ENCODE data around the gene OR7D4. TPM values are rescaled to one million over a fixed set of nuclear protein-coding genes. Genes with fewer than 3 reads are reported as not detected.
A peak's percentile ranks its signal among the peaks of the same experiment; 100 is the strongest.
"Not testable (repeated sequence)": the region's sequence is repeated elsewhere in the genome, so short reads cannot be mapped to it uniquely, and the experiment has no call there.

The OR7D4 gene
- not detected for total RNA-seq

GRCh38 chr19:9219489-9219888, at the start of gene OR7D4:
Gene OR7D4, minus strand, starts transcription at chr19:9219589. Its CDS starts 4,752 bp downstream, at chr19:9214837.
- no peaks in the 10 kb centered on the region for H3K4me1 Mint-ChIP-seq
- H3K9me3 Mint-ChIP-seq = peaks cover 5% of the 10 kb centered on the region
- peaks cover 26% of the 10 kb centered on the region for H3K27me3 Mint-ChIP-seq
- H3K36me3 Mint-ChIP-seq = no peaks in the 10 kb centered on the region
- no peak within 1 kb of the TSS for H3K4me3 Mint-ChIP-seq
- no peak within 1 kb of the TSS for H3K27ac Mint-ChIP-seq
- DNase-seq = no peak

DNA sequence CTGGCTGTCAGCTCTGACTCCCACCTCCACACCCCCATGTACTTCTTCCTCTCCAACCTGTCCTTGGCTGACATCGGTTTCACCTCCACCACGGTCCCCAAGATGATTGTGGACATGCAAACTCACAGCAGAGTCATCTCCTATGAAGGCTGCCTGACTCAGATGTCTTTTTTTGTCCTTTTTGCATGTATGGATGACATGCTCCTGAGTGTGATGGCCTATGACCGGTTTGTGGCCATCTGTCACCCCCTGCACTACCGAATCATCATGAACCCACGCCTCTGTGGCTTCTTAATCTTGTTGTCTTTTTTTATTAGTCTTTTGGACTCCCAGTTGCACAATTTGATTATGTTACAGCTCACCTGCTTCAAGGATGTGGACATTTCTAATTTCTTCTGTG, 31.8 kb upstream of the OR7D4 start:
- H3K4me1 Mint-ChIP-seq = no peaks in the 10 kb centered on the region
- H3K9me3 Mint-ChIP-seq = no peaks in the 10 kb centered on the region
- no peak for DNase-seq
- H3K4me3 Mint-ChIP-seq = no peak overlapping the region
- H3K36me3 Mint-ChIP-seq = no peaks in the 10 kb centered on the region
- peaks cover 8% of the 10 kb centered on the region for H3K27me3 Mint-ChIP-seq
- no peak overlapping the region for H3K27ac Mint-ChIP-seq

- Mint-ChIP-seq H3K36me3 (no peaks in the 10 kb centered on the region), H3K4me3 (no peak within 1 kb of the TSS), H3K27ac (no peak within 1 kb of the TSS), H3K4me1 (no peaks in the 10 kb centered on the region), H3K9me3 (no peaks in the 10 kb centered on the region), H3K27me3 (peaks cover 8% of the 10 kb centered on the region)
- no peak for DNase-seq
Measured at GRCh38 chr19:9250630-9251029, 31.2 kb upstream of the OR7D4 start, which contains the start of gene OR7E24. Gene OR7E24, plus strand, starts transcription at chr19:9250930. Its CDS starts 114 bp downstream, at chr19:9251044.

- no peaks in the 10 kb centered on the region for H3K4me1 Mint-ChIP-seq
- H3K9me3 Mint-ChIP-seq = no peaks in the 10 kb centered on the region
- no peak overlapping the region for H3K27ac Mint-ChIP-seq
- no peaks in the 10 kb centered on the region for H3K36me3 Mint-ChIP-seq
- peaks cover 17% of the 10 kb centered on the region for H3K27me3 Mint-ChIP-seq
- DNase-seq = peak; percentile 65
- peak overlapping the region; percentile 51 for H3K4me3 Mint-ChIP-seq
Measured at GRCh38 chr19:9205501-9206113, 13.8 kb downstream of the OR7D4 start.

DNA sequence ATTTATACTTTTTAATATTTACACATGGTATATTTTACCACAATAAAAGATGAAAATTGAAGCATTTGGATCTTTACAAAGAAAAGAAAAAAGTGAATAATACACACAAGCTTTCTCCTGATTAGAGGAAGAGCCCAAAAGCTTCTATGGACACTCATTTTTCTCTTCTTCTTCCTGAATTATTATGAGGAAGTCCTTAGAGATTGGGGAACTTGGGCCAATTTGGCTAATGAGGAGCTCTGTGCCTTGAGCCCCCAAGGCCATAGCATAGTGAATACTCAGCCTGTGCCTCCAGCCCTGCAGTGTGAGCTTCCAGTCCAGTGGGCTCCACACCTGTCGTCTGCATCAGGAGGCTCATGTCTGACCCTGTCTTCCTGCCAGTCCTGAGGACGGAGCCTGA, 21.3 kb downstream of the OR7D4 start:
- not testable (repeated sequence) for H3K4me1 Mint-ChIP-seq, H3K9me3 Mint-ChIP-seq, H3K27ac Mint-ChIP-seq, DNase-seq, H3K36me3 Mint-ChIP-seq, H3K4me3 Mint-ChIP-seq
- peaks cover 38% of the 10 kb centered on the region for H3K27me3 Mint-ChIP-seq

- peaks cover 38% of the 10 kb centered on the region for H3K27me3 Mint-ChIP-seq
- H3K4me1 Mint-ChIP-seq = no peaks in the 10 kb centered on the region
- H3K36me3 Mint-ChIP-seq = no peaks in the 10 kb centered on the region
- no peak overlapping the region for H3K4me3 Mint-ChIP-seq
- H3K9me3 Mint-ChIP-seq = peaks cover 6% of the 10 kb centered on the region
- DNase-seq = no peak
- H3K27ac Mint-ChIP-seq = no peak overlapping the region
Measured at GRCh38 chr19:9189535-9189934, 29.9 kb downstream of the OR7D4 start.

DNA sequence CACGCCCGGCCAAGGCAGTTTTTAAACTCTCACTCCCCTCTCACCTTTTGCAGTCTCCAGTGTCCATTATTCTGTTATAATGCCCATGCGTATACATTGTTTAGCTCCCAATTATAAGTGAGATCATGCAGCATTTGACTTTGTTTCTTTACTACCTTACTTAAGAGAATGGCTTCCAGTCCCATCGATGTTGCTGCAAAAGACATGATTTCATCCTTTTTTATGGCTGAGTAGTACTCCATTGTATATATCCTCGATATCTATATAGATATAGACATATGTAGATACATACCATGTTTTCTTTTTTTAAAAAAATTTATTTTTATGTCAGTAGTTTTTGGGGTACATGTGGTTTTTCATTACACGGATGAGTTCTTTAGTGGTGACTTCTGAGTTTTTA, 32.2 kb downstream of the OR7D4 start:
- DNase-seq = no peak
- Mint-ChIP-seq H3K9me3 (peaks cover 6% of the 10 kb centered on the region), H3K36me3 (no peaks in the 10 kb centered on the region), H3K4me3 (no peak overlapping the region), H3K4me1 (no peaks in the 10 kb centered on the region), H3K27ac (no peak overlapping the region), H3K27me3 (peaks cover 23% of the 10 kb centered on the region)

DNA sequence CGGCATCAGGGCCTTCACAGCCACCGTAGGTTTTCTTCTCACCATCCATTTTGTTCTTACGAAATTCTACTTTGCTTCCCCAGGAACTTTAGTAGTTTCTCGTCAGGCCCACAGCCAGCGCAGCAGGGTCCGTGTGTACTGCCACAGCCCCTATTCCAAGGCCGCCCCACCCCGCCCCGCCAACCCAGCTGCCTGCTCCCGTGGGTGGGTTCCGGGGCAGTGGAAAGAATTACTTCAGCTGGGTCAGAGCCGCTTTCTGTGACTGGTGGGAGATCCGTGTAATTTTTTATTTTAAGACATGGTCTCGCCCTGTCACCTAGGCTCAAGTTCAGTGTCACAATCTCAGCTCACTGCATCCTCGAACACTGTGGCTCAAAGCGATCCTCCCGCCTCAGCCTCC, 36.4 kb downstream of the OR7D4 start:
- H3K9me3 Mint-ChIP-seq = no peaks in the 10 kb centered on the region
- H3K27me3 Mint-ChIP-seq = peaks cover 5% of the 10 kb centered on the region
- H3K4me1 Mint-ChIP-seq = no peaks in the 10 kb centered on the region
- H3K4me3 Mint-ChIP-seq = no peak overlapping the region
- no peak overlapping the region for H3K27ac Mint-ChIP-seq
- DNase-seq = no peak
- no peaks in the 10 kb centered on the region for H3K36me3 Mint-ChIP-seq

GRCh38 chr19:9178901-9179300, 40.5 kb downstream of the OR7D4 start, which contains the start of gene OR7D2:
Gene OR7D2, plus strand, starts transcription at chr19:9178979. Its CDS starts 6,803 bp downstream, at chr19:9185782.
- no peaks in the 10 kb centered on the region for H3K36me3 Mint-ChIP-seq
- no peak within 1 kb of the TSS for H3K4me3 Mint-ChIP-seq
- H3K27me3 Mint-ChIP-seq = no peaks in the 10 kb centered on the region
- H3K4me1 Mint-ChIP-seq = no peaks in the 10 kb centered on the region
- DNase-seq = no peak
- H3K27ac Mint-ChIP-seq = no peak within 1 kb of the TSS
- H3K9me3 Mint-ChIP-seq = no peaks in the 10 kb centered on the region

DNA sequence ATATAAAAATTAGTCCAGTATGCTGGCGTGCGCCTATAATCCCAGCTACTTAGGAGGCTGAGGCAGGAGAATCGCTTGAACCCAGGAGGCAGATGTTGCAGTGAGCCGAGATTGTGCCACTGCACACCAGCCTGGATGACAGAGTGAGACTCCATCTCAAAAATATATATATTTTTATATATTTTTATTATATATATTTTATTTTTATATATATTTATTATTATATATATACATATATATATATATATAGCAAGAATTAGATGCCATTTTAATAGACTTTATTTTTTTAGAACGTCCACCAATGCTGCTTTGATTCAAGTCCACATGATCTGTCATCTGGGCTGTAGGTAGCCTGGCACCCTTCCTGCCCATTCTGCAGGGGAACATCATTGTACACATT, 44.1 kb downstream of the OR7D4 start:
- Mint-ChIP-seq H3K9me3 (no peaks in the 10 kb centered on the region), H3K27me3 (no peaks in the 10 kb centered on the region), H3K4me1 (no peaks in the 10 kb centered on the region), H3K36me3 (no peaks in the 10 kb centered on the region), H3K27ac (no peak overlapping the region), H3K4me3 (no peak overlapping the region)
- no peak for DNase-seq

DNA sequence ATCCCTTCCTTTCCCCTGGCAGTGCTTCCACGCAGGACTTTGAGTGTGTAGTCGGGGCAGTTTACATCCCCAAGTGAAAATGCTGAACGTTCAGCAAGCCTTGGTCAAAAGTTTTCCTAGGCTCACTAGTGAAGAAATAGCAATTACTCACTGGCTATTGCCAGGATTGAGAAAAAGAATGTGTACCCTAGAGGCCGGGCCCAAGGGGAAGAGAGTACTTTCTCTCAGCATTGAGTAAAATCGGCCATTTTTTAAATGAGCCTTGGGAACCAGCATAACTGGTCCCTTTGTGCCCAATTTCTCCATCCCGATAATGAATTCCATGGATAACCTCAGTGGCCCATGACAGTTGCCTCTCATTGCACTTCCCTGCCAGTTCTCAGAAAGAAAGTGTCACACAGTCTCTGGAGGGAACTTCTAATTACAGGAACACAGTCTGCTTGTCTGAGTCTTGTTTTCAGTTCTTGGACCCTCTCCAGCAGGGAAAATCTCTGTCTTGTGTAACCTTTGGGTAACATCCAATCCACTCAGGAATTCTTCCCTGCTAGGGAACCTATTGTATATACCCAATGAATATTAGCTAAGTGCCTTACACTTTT, 47.9 kb downstream of the OR7D4 start:
- Mint-ChIP-seq H3K4me1 (no peaks in the 10 kb centered on the region), H3K27ac (no peak overlapping the region), H3K36me3 (peaks cover 14% of the 10 kb centered on the region), H3K4me3 (no peak overlapping the region), H3K27me3 (no peaks in the 10 kb centered on the region), H3K9me3 (peaks cover 2% of the 10 kb centered on the region)
- no peak for DNase-seq

DNA sequence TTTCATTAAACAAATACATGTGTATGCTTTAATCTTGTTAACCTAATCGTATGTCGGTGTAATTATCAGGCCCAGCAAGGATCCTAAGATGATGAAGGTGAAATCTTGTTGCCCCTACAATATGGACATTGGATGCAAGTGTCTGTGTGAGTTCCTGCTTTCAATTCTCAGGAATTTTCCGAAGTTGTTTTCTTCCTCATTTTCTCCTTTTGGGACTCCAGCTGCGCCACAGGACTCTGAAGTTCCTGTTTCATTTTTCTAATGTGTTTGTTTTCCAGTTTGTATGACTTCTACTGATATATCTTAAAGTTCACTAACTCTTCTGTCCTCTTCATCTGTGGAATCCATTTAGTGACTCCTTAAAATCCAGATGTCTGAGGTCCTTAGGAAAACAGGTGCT, 52.5 kb downstream of the OR7D4 start:
- H3K4me1 Mint-ChIP-seq = no peaks in the 10 kb centered on the region
- no peak overlapping the region for H3K4me3 Mint-ChIP-seq
- DNase-seq = no peak
- peaks cover 52% of the 10 kb centered on the region for H3K36me3 Mint-ChIP-seq
- H3K27me3 Mint-ChIP-seq = no peaks in the 10 kb centered on the region
- H3K27ac Mint-ChIP-seq = no peak overlapping the region
- peaks cover 7% of the 10 kb centered on the region for H3K9me3 Mint-ChIP-seq

DNA sequence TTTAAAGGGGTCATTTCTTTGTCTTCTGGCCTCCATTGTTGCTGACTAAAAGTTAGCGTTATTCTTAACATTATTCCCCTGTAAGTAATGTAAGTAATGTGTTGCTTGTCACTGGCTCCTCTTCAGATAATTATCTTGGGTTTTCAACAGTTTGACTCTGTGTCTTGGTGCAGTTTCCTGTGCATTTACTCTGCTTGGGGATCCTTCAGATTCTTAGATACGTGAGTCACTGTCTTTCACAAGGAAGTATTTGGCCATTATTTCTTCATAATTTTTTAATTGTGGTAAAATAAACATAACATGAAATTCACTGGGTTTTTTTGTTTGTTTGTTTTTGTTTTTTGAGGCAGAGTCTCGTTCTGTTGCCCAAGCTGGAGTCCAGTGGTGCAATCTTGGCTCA, 54.1 kb downstream of the OR7D4 start:
- Mint-ChIP-seq H3K27me3 (no peaks in the 10 kb centered on the region), H3K4me3 (no peak overlapping the region), H3K27ac (no peak overlapping the region), H3K9me3 (peaks cover 15% of the 10 kb centered on the region), H3K4me1 (no peaks in the 10 kb centered on the region), H3K36me3 (peaks cover 68% of the 10 kb centered on the region)
- no peak for DNase-seq

- Mint-ChIP-seq H3K27ac (no peak overlapping the region), H3K27me3 (no peaks in the 10 kb centered on the region), H3K36me3 (peaks cover 90% of the 10 kb centered on the region), H3K4me1 (no peaks in the 10 kb centered on the region), H3K4me3 (no peak overlapping the region), H3K9me3 (peaks cover 19% of the 10 kb centered on the region)
- DNase-seq = no peak
Measured at GRCh38 chr19:9161427-9161826, 58.0 kb downstream of the OR7D4 start.

All from activated naive CD8-positive, alpha-beta T cell treated with anti-CD3 and anti-CD28 coated beads for 36 hours (primary cell).